Esophagus squamous epithelium (tissue), 4 donors: ENCODE measurements around the gene FZR1.

Experiments
- CTCF ChIP-seq, 6 experiments: fragments of 450-650 bp in 4 of 6; fragments of 200-600 bp in 2 of 6; sonication (generic) in 2 of 6; IDR thresholded peaks; one replicate each; pipeline ENCODE4 v1.5.1; 2016 to 2019; ENCODE audit warnings: antibody characterized with exemption in 6 of 6, mild to moderate bottlenecking in 4 of 6, moderate library complexity in 4 of 6
- POLR2A ChIP-seq, 4 donors: fragments of 450-650 bp; IDR thresholded peaks; one replicate each; pipeline ENCODE4 v1.6.1; 2017; ENCODE audit warnings: antibody characterized with exemption in 4 of 4, mild to moderate bottlenecking in 4 of 4, moderate library complexity in 3 of 4

GRCh38 chr19:3543150-3544057 is 37.3 kb downstream of the FZR1 start:
- no peak for TF ChIP-seq CTCF (IDR thresholded peaks at IDR 0.05)
- TF ChIP-seq POLR2A (IDR thresholded peaks at IDR 0.05) = no peak
